Fibroblast of gingiva (primary cell): ENCODE measurements around the gene SMARCA2.

ENCODE experiments used
- DNase-seq: peaks from one replicate; pipeline ENCODE4 v3.0.0-alpha.2; 2011; ENCODE audit warnings: low read depth

SMARCA2 gene

GRCh38 chr9:2016408-2017330 is 1.5 kb downstream of the SMARCA2 start:
- peak; percentile 87 for DNase-seq

DNA sequence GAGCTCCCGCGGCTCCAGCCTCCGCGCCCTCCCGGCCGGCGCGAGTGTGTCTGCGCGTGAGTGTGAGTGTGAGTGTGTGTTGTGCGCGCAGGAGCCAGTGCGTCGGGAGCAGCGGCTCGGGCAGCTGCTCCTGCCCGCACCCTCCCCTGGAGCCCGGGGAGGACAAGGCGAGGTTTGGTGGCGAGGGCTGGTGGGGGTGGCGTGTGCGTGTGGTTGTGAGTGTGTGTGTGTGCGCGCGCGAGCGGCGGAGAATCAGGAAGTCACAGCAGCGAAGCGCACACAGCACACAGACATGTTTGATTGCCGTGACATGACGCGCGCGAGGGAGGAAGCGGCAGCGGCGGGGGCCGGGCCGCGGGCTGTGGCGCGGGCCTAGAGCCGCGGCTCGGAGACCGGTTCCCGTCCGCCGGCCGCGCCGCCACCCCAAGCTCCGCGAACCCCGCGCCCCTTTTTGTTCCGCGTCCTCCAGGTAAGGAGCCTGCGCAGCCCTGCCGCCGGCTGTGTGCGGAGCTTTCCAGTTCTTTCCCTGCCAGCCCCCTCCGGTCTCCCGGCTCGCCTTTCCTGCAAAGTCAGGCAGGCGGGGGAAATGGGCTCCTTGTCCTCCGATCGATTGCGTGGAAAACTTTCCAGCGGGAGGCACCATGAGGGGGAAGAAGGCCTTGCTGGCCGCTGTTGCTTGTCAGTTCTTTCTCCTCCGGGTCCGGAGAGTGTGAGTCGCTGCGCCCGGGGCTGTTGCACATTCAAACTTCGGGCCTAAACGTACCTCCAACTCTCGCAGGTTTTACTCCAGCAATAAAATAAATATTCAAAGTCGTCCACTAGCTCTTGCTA is 2.4 kb downstream of the SMARCA2 start:
- DNase-seq: peak; percentile 94

- no peak for DNase-seq
Observed at GRCh38 chr9:2018162-2018643, 3.1 kb downstream of the SMARCA2 start.

DNA sequence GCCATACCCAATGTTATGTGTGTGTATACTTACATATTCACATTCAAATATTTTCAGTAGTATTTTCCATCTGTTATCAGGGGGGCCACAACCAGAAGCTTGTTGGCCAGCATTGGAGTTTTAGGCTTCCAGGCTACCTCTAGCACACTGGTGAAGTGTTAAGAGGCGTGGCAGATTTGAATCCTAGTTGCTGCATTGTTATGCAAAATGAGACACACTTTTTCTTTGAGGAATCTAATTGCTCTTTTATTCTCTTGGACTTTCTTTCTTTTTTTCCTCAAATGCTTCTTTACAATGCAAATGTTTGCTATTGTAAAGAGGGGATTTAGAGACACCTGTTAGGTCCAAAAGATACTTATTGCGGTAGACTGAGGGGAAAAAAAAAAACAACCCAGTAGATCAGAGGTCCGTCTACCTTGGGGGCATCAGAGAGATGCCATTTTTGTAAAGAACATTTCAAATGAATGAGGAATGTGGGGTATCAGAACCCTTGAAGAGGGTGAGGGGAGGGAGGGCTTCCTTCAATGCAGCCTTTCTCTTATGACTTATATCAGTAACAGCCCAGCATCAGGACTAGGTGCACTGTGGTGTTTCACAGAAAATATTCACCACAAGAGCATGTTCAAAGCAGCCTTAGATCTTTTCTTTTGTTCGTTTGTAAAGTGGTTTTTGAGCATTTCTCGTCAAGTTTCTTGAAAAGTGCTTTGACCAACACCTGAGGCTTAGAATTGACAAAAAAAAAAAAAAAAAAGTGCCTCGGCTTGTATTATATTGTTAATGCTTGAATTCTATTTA is 3.8 kb downstream of the SMARCA2 start:
- DNase-seq: no peak

DNA sequence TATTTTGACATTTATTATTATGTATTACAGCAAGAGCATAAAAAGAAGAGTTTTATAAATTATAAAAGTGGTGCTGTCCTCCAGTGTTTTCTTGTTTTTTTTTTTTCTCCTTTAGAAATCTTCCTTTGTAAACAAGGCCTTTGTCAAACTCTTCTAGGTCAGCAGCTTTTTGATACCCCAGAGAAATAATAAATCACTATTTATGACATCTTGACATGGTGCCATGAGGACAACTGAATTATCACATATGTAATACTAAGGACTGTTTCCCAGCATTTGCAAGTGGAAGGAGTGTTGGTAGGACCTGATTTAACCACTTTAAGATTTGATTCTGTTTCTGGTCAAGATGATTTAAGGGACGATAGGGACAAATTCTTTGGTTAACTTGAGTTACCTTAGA is 4.6 kb downstream of the SMARCA2 start:
- no peak for DNase-seq

DNA sequence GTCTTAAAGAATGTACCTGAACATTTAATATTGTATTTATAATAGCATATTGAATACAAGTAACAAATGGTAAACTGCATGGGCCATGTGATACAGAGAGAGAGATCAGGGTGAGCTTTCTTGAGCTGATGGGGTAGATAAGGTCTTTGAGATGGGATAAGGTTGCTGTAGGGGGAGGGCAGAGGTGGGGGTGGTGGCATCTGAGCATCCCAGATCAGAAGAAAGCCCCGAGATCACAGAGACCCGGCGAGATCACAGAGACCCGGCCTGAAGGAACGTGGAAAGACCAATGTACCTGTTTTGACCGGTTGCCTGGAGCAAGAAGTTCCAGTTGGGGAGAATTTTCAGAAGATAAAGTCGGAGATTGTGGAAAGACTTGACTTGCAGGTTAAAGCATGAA is 6.6 kb downstream of the SMARCA2 start:
- no peak for DNase-seq

DNA sequence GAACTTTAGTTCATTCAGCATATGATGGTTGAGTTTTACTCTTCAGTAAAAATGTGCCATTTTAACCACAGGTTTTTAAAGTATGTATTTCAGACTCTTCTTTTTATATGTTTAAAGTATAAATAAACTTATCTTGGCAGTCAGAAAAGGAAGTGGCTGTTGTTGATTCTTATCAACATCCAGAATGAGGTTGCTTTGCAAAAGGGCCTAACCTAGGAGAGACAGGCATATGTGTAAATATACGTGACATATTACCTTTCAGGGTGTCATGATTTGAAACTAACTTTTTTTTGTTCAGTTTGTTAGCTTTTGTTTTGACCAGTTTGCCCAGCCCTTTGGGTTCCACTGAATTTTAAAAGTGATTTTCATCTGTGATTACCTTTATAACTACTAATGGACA is 7.4 kb downstream of the SMARCA2 start:
- DNase-seq: no peak

DNA sequence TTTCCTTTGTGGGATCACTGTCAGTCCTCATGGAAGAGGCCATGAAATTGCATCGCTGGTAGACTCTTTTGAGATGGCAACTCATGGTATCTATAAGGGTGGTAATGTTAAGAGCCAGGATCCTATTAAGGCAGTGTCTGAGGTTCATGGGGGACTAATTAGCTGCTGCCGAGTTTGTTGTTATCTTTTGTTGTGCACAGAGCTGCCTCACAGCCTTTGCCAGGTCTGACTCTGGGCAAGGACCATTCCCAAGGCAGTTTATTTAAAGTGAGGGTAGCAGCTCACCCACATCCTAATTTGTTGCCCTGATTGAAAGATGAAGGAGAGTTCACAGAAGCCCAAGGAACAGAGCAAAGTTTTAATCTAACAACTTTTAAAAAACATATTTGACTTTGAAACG is 7.9 kb downstream of the SMARCA2 start:
- DNase-seq: no peak

- no peak for DNase-seq
Observed at GRCh38 chr9:2023532-2023931, 8.4 kb downstream of the SMARCA2 start.

DNA sequence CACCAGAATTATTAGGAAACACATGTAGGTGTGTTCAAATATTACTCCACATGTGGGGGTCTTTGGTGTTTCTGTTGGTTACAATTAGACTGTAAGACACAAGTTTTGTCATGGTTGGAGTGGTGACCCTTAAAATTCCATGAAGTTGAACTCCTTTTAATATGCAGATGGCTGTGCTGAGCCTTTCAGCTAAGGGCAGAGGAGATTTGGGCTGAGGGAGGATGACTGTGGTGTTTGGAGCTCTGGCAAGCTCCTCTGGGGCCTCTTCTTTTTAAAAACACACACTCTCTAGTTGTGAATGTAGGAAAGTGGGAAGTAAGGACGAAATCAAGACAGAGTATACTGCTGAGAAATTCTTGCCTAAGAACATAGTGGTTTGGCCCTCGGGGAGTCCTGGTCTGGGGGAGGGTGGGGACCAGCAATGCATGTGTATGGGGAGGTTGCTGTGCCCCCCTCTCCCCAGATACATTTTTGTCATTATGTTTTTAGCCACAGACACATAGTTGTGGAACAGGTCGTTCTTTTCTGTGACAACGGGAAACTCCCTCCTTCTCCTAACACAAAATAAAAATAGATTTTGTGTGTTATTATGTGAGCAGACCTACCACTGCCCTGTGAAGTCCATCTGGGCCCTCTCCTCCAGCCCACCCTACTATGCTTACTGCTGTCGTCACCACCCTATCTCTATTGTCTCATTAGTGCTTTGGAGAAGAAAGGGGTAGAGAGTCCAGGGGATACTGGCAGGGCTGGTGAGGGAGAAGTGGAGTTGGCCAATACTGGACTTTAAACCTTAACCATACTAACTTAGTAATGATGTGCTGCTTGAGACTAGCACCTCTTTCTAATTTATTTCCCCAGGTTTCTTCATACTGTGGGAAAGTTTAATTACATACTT is 10.0 kb downstream of the SMARCA2 start:
- peak; percentile 33 for DNase-seq

DNA sequence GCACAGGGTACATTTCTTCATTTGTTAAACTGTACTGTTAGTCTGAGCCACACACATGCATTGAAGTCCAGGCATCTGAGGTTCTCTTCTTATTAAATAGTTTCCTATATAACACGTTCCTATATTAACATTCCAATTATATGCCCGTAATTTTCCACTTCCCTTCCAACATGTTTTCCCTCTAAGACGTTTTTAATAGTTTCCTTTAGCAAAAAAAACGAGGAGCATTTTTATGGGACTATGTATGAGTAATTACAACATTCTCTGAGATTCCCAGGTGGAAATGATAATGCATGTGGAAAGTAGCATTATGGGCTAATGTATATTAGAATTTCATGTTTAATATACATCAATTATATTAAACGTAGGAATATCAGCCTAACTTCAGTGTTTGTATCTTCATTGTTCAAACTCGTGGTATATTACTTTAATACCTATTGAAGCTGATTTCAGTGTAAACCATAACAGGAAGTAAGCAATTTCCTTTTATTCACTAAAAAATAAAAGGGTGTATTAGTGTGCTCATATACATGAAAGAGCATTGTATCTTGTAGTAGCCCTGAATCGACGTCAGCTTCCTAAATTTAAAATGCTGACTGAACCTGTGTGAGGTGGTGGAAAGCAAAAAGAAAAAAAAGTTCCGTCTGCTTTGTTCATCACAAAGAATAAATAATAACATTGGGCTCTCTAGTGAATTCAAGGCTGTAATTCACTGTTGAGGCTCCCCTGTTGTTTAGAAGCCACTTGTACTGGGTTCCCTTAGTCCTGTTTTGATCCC is 11.3 kb downstream of the SMARCA2 start:
- DNase-seq: no peak

DNA sequence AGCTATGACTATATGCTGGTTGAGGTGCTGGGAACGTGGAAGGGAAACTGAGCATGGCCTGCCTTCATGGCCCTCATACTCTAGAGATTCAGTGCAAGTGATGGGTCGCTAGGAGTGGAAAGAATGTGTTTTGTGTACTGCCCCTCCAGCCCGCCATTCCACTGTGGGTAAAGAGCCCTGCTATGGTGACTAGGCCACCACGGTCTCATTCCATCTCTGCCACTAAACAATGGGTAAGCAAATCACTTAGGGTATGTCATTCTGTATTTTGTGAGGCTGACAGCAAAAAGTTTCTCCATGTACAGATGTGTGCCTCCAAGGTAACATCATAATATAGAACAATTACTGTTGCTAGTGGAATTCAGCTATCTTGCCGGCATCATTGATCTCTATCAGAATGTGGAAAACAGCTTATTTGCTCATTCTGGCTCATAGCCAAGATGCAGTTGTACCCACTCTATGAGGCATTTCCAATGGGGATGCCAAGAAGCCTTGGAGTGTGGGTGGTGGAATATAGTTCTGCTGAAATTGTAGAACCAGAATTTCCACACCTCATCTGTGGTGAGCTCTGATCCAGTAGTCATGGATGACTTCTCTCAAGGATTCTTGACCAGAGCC is 12.5 kb downstream of the SMARCA2 start:
- DNase-seq: peak; percentile 41

GRCh38 chr9:2028888-2029287 is 13.7 kb downstream of the SMARCA2 start:
- DNase-seq: no peak

- DNase-seq: no peak
Observed at GRCh38 chr9:2029666-2030170, 14.6 kb downstream of the SMARCA2 start.

DNA sequence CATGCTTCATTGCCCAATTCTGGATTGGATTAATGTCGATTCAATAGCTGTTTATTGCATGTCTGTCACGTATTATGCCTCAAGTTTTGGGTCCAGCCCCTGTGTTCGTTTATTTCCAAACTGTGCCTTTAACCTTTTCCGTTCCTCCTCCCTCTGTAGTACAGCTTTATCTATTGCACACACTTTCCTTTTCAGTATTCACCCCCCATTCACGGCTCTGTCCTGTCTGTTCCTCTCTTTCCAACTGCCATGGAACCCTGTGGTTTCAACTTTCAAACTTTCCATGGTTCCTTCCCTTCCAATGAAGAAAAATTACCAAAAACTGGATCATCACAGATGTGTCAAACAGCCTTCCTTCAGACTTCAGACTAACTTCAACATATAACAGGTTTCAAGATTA is 17.1 kb downstream of the SMARCA2 start:
- no peak for DNase-seq

DNA sequence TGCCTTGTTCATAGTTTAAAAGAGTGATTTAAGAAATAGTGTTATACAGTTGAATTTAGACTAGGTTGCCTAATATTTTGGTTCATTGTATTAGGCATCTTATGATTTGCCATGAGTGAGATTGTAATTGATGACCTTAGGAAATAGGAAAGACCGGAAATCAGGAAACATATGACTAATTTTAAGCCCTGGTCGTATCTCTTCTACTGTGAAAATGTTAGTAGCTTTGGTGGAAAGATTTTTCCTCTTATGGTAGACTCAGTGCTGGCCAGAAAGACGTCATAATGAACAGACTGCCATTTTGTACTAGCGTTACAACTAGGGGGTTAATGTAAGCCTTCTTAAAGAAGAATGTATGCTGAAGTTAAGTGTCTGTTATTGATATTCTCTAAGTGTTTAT is 21.7 kb downstream of the SMARCA2 start:
- DNase-seq: no peak

- no peak for DNase-seq
Observed at GRCh38 chr9:2039294-2040180, 24.4 kb downstream of the SMARCA2 start.

DNA sequence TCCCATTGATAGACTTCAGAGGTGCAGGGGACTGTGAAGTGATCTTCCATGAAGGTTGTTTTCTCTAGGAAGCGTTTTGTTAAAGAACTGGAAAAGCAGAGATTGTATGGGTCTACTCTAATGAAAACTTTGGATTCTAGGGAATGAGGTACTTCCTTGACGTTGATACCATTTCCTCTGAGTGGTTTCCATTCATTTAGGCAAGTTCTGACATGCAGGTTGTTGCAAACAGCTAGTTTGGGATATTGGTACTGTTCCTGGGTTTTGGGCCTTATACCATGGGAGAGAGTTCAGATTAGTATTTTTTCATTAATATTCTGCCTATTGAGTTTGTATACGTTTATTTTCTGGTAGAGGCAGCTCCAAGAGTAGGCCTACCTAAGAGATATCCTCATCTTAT is 25.7 kb downstream of the SMARCA2 start:
- DNase-seq: no peak

DNA sequence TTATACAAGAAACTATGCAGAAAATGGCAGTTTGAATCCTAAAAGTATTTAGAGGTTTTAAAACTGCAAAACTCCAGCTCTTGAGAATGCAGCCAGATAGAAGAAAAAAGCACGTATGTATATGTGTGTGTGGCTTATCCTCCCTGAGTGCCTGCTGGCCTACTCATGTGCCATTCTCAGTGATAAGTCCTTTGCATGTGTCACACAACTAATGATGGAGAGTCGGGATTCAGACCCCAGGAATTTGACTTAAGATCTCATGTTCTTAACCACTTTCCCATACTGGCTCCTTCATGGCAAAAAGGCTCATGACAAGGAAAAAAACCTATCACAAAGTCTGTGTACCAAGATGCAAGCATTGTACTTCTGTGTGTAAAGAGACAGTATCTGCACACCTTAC is 26.6 kb downstream of the SMARCA2 start:
- DNase-seq: no peak
